SK-N-SH treated with all-trans-retinoic acid at 6 μM for 48 hours (cell line): ENCODE results near the gene THRB.

Source experiments
- ARNTL ChIP-seq: fragments of 450-650 bp; formaldehyde crosslinking; IDR thresholded peaks from 2 replicates; pipeline ENCODE4 v1.5.0; 2020; ENCODE audit warnings: low read depth, mild to moderate bottlenecking, moderate library complexity, borderline replicate concordance
- ISL1 ChIP-seq: fragments of 250-450 bp; sonication (Bioruptor Pico); IDR thresholded peaks from 2 replicates; pipeline ENCODE4 v2.1.2; 2022; ENCODE audit warnings: mild to moderate bottlenecking, moderate library complexity
- OSR1 ChIP-seq: fragments of 250-450 bp; sonication (Bioruptor Pico); IDR thresholded peaks from 2 replicates; pipeline ENCODE4 v1.8.0; 2022; ENCODE audit warnings: moderate library complexity, mild to moderate bottlenecking, inconsistent platforms

DNA sequence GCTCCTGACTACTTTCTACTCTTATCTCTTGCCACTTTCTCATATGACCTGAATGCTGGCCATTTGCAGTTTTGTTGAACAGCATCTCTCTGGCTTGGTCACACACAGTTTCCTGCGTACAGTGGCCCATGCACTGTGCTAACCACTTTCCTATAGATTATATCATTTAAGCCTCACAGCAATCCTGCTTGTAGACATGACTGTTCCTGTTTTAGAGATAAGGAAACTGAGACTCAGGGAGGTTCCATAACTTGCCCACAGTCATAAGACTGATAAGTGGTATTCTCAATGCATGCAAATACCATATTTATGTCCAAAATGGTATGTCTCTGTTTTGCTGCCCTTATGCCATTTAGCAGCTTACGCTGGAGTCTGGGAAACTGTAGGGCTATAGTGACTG lies 320.0 kb downstream of the THRB start:
- TF ChIP-seq OSR1 (CRISPR knock-in tag), result no peak
- no peak for TF ChIP-seq ISL1 (CRISPR knock-in tag)
- no peak for TF ChIP-seq ARNTL (CRISPR knock-in tag)
